H9 (cell line): Measurements from ENCODE around the gene ACSBG1. TPM values are rescaled to one million over a fixed set of nuclear protein-coding genes. Genes with fewer than 3 reads are reported as not detected.

Experiments used
- DNase-seq: peaks from one replicate; pipeline ENCODE4 v3.0.0-alpha.2; 2017
- H2AFZ ChIP-seq: one replicate; pipeline ENCODE4 v1.6.1; 2013; ENCODE audit warnings: mild to moderate bottlenecking, low read length, control low read depth, moderate library complexity
- H2AK5ac ChIP-seq: 2 replicates; pipeline ENCODE4 v1.6.1; 2013; ENCODE audit warnings: low read length, control low read depth, mixed read lengths; ENCODE audit not compliant: insufficient read length
- H2BK120ac ChIP-seq: one replicate; pipeline ENCODE4 v1.6.1; 2013; ENCODE audit warnings: low read depth, mild to moderate bottlenecking, low read length, control low read depth, inconsistent platforms; ENCODE audit not compliant: poor library complexity, severe bottlenecking
- H2BK12ac ChIP-seq: 2 replicates; pipeline ENCODE4 v1.6.1; 2013; ENCODE audit warnings: low read length, control low read depth, mixed read lengths, low read depth; ENCODE audit not compliant: insufficient read length
- H2BK15ac ChIP-seq: 2 replicates; pipeline ENCODE4 v1.6.1; 2013; ENCODE audit warnings: low read depth, low read length, control low read depth
- H2BK20ac ChIP-seq: one replicate; pipeline ENCODE4 v1.6.1; 2013; ENCODE audit warnings: low read depth, mild to moderate bottlenecking, low read length, control low read depth, inconsistent platforms; ENCODE audit not compliant: poor library complexity, severe bottlenecking
- H2BK5ac ChIP-seq: 2 replicates; pipeline ENCODE4 v1.6.1; 2013; ENCODE audit warnings: low read length, control low read depth, mixed read lengths; ENCODE audit not compliant: insufficient read length
- H3K14ac ChIP-seq: 2 replicates; pipeline ENCODE4 v1.6.1; 2013; ENCODE audit warnings: low read length, control low read depth; ENCODE audit not compliant: insufficient read depth
- H3K18ac ChIP-seq: 2 replicates; pipeline ENCODE4 v1.6.1; 2013; ENCODE audit warnings: low read depth, mild to moderate bottlenecking, mixed read lengths, low read length, control low read depth; ENCODE audit not compliant: insufficient read length
- H3K23ac ChIP-seq: 2 replicates; pipeline ENCODE4 v1.6.1; 2013; ENCODE audit warnings: low read length, control low read depth, mixed read lengths, low read depth; ENCODE audit not compliant: insufficient read length
- H3K23me2 ChIP-seq: 2 replicates; pipeline ENCODE4 v1.6.1; 2013; ENCODE audit warnings: low read depth, mild to moderate bottlenecking, mixed read lengths, low read length, control low read depth; ENCODE audit not compliant: insufficient read length, poor library complexity, severe bottlenecking
- H3K27ac ChIP-seq: 2 replicates; pipeline ENCODE4 v1.5.1; 2013; ENCODE audit warnings: low read length, control low read depth, mixed read lengths, low read depth; ENCODE audit not compliant: insufficient read length
- H3K27me3 ChIP-seq: 2 replicates; pipeline ENCODE4 v1.6.1; 2013; ENCODE audit warnings: low read length, control low read depth, inconsistent platforms; ENCODE audit not compliant: insufficient read depth
- H3K4ac ChIP-seq: 2 replicates; pipeline ENCODE4 v1.6.1; 2013; ENCODE audit warnings: low read depth, mild to moderate bottlenecking, control low read depth, inconsistent platforms, low read length, moderate library complexity
- H3K4me1 ChIP-seq: 2 replicates; pipeline ENCODE4 v1.6.1; 2013; ENCODE audit warnings: low read length, control low read depth, inconsistent platforms; ENCODE audit not compliant: insufficient read depth
- H3K4me2 ChIP-seq: 2 replicates; pipeline ENCODE4 v1.6.1; 2013; ENCODE audit warnings: low read length, control low read depth, mixed read lengths; ENCODE audit not compliant: insufficient read length, insufficient read depth
- H3K56ac ChIP-seq: 2 replicates; pipeline ENCODE4 v1.6.1; 2013; ENCODE audit warnings: low read depth, mild to moderate bottlenecking, mixed read lengths, low read length, control low read depth; ENCODE audit not compliant: insufficient read length
- H3K79me1 ChIP-seq: 2 replicates; pipeline ENCODE4 v1.6.1; 2013; ENCODE audit warnings: low read depth, mild to moderate bottlenecking, moderate library complexity, low read length, control low read depth, inconsistent platforms; ENCODE audit not compliant: insufficient read depth, poor library complexity, severe bottlenecking
- H3K79me2 ChIP-seq: 2 replicates; pipeline ENCODE4 v1.6.1; 2013; ENCODE audit warnings: low read length, control low read depth, inconsistent platforms; ENCODE audit not compliant: insufficient read depth
- H3K9ac ChIP-seq: 2 replicates; pipeline ENCODE4 v1.6.1; 2013; ENCODE audit warnings: low read length, control low read depth, mixed read lengths; ENCODE audit not compliant: insufficient read length; ENCODE audit errors: extremely low read depth
- H3K9me3 ChIP-seq: one replicate; pipeline ENCODE4 v1.6.1; 2013; ENCODE audit warnings: low read depth, low read length, inconsistent platforms; ENCODE audit not compliant: control insufficient read depth
- H3T11ph ChIP-seq: one replicate; pipeline ENCODE4 v1.6.1; 2013; ENCODE audit warnings: mild to moderate bottlenecking, low read length, control low read depth, inconsistent platforms
- H4K20me1 ChIP-seq: one replicate; pipeline ENCODE4 v1.6.1; 2013; ENCODE audit not compliant: control insufficient read depth, insufficient read length, insufficient read depth
- H4K5ac ChIP-seq: 2 replicates; pipeline ENCODE4 v1.6.1; 2013; ENCODE audit warnings: low read depth, mild to moderate bottlenecking, mixed read lengths, low read length, control low read depth; ENCODE audit not compliant: insufficient read length
- H4K8ac ChIP-seq: replicated peaks from 2 replicates; pipeline ENCODE4 v1.6.1; 2013; ENCODE audit warnings: low read length, control low read depth, mixed read lengths, low read depth; ENCODE audit not compliant: insufficient read length
- H4K91ac ChIP-seq: 2 replicates; pipeline ENCODE4 v1.6.1; 2013; ENCODE audit warnings: low read depth, mild to moderate bottlenecking, moderate library complexity, mixed read lengths, low read length, control low read depth; ENCODE audit not compliant: insufficient read length
- H3K27ac Mint-ChIP-seq, 3 experiments: 2 replicates in 2 of 3; 3 replicates in 1 of 3; pipeline ENCODE4 v1.8.0; 2020 to 2021; ENCODE audit warnings: mixed read lengths in 3 of 3, mild to moderate bottlenecking in 1 of 3, moderate library complexity in 1 of 3
- H3K27me3 Mint-ChIP-seq: 2 replicates; pipeline ENCODE4 v1.8.0; 2021; ENCODE audit warnings: low read depth, mild to moderate bottlenecking, moderate library complexity, mixed read lengths
- H3K36me3 Mint-ChIP-seq, 3 experiments: 2 replicates in 2 of 3; 3 replicates in 1 of 3; pipeline ENCODE4 v1.8.0; 2020 to 2021; ENCODE audit warnings: low read depth in 3 of 3, mixed read lengths in 3 of 3; ENCODE audit not compliant: insufficient read depth in 1 of 3
- H3K4me1 Mint-ChIP-seq, 2 experiments: 2 replicates each; pipeline ENCODE4 v1.8.0; 2020; ENCODE audit warnings: mixed read lengths in 2 of 2
- H3K4me3 Mint-ChIP-seq, 2 experiments: 2 replicates in 1 of 2; 3 replicates in 1 of 2; pipeline ENCODE4 v1.8.0; 2020 to 2021; ENCODE audit warnings: mild to moderate bottlenecking in 2 of 2, mixed read lengths in 2 of 2, moderate library complexity in 1 of 2
- H3K9me3 Mint-ChIP-seq, 2 experiments: 2 replicates in 1 of 2; 3 replicates in 1 of 2; pipeline ENCODE4 v1.8.0; 2020; ENCODE audit warnings: mild to moderate bottlenecking in 2 of 2, mixed read lengths in 2 of 2, moderate library complexity in 1 of 2
- CTCF ChIP-seq: fragments of 200-600 bp; sonication (generic); conservative IDR thresholded peaks from 3 replicates; pipeline ENCODE4 v1.8.0; 2021; ENCODE audit warnings: antibody characterized with exemption, mild to moderate bottlenecking
- WGBS: extraction: QIAGEN DNeasy Blood & Tissue Kit; methylation state at CpG from one replicate; pipeline ENCODE4 v1.1.7; 2013; ENCODE audit warnings: missing lambda C conversion rate, low lambda C conversion rate, mixed read lengths; ENCODE audit not compliant: insufficient read length; ENCODE audit errors: extremely low coverage; 5-methylcytosine and 5-hydroxymethylcytosine counted together
- total RNA-seq: library from RNA; stranded (reverse); gene quantifications from 2 replicates; pipeline ENCODE4 v1.2.1, GENCODE V29; 2021

ACSBG1 gene
- total RNA-seq, 1 experiment from 2014 or later = 2.2 TPM

- Histone ChIP-seq H2BK15ac (no peak overlapping the region), H3K18ac (no peak overlapping the region), H3T11ph (no peak overlapping the region), H2BK20ac (no peak overlapping the region), H3K56ac (no peak overlapping the region), H2BK5ac (no peak overlapping the region), H4K5ac (no peak overlapping the region), H3K27me3 (no peaks in the 10 kb centered on the region; the same call in 1 of the 2 replicates), H3K4me2 (peak overlapping the region; percentile 78), H3K27ac (no peak overlapping the region), H3K14ac (no peak overlapping the region), H4K8ac (no peak overlapping the region), H3K9ac (peak overlapping the region; percentile 34), H3K79me2 (no peaks in the 10 kb centered on the region), H3K4ac (no peak overlapping the region), H2BK120ac (no peak overlapping the region), H2AFZ (no peak overlapping the region), H4K20me1 (no peaks in the 10 kb centered on the region), H3K23ac (no peak overlapping the region), H2AK5ac (no peak overlapping the region), H3K79me1 (no peaks in the 10 kb centered on the region), H3K23me2 (peaks cover 3% of the 10 kb centered on the region), H3K9me3 (no peaks in the 10 kb centered on the region), H4K91ac (no peak overlapping the region), H3K4me1 (no peaks in the 10 kb centered on the region), H2BK12ac (no peak overlapping the region)
- no peak for DNase-seq
- peak overlapping the region; percentile 89 to 94 for H3K4me3 Mint-ChIP-seq
- H3K4me1 Mint-ChIP-seq = peaks cover 11 to 24% of the 10 kb centered on the region in 2 experiments
- H3K9me3 Mint-ChIP-seq = no peaks in the 10 kb centered on the region; a peak in 1 of 5 replicates
- H3K27me3 Mint-ChIP-seq = peaks cover 2% of the 10 kb centered on the region; the same call in 1 of the 2 replicates
- H3K36me3 Mint-ChIP-seq = peaks cover 0 to 5% (median 1%) of the 10 kb centered on the region in 3 experiments; a peak in 2 of 7 replicates
- WGBS = no CpG with 5 or more reads among the region's 20 CpGs
- peak overlapping the region in 1 of 3 experiments; percentile 24; a peak in 1 of 7 replicates for H3K27ac Mint-ChIP-seq
- no peak for TF ChIP-seq CTCF
These were observed 84.3 kb downstream of the ACSBG1 start for GRCh38 chr15:78149805-78150751.
